Measurements from ENCODE around the gene PROCA1. TPM values are rescaled to one million over a fixed set of nuclear protein-coding genes. Genes with fewer than 3 reads are reported as not detected.

Gene PROCA1
- total and polyA plus RNA-seq, 9 of the 15 experiments (the other 6 are each of a cell fraction or from before 2014, with no cell fraction given): 0.78 to 16.2 (median 5.6) TPM

- TF ChIP-seq U2AF2 (optimal IDR thresholded peaks at IDR 0.05; ENCODE audit: low read depth, low read length): no peak
- no peak for TF ChIP-seq PPARD (CRISPR knock-in tag; IDR thresholded peaks at IDR 0.05)
- no peak for TF ChIP-seq RAD21 (CRISPR knock-in tag; conservative IDR thresholded peaks at IDR 0.05 in 1 of 2, IDR thresholded peaks at IDR 0.05 in 1 of 2)
- TF ChIP-seq ZNF551 (CRISPR knock-in tag; IDR thresholded peaks at IDR 0.05): no peak
- no peak for TF ChIP-seq SREBF2 (CRISPR knock-in tag; IDR thresholded peaks at IDR 0.05)
Measured at GRCh38 chr17:28705074-28705659, 6.5 kb downstream of the PROCA1 start (continued).

GRCh38 chr17:28704219-28704858 lies 7.3 kb downstream of the PROCA1 start:
- no TSS peak for BruUV-seq (replicated peaks)
- H3K36me3 ChIP-seq (ENCODE audit: control insufficient read depth, insufficient read depth, low read length): peaks cover 59% of the 10 kb centered on the region
- ATAC-seq: no peak
- H3K9me3 ChIP-seq (replicated peaks; ENCODE audit: control insufficient read depth, insufficient read depth, low read depth, low read length): no peaks in the 10 kb centered on the region
- intact Hi-C loops (cut with micrococcal nuclease) (no loop called here), in situ Hi-C loops (cut with MboI) (no loop called here)
- 92% methylated on average over 14 of the region's 14 CpGs for WGBS (ENCODE audit: insufficient coverage, low coverage, missing lambda C conversion rate)
- no peaks in the 10 kb centered on the region for H3K27me3 ChIP-seq (ENCODE audit: control insufficient read depth in 2 of 2, insufficient read depth in 2 of 2, low read length in 2 of 2)
- peaks cover 2 to 10% of the 10 kb centered on the region in 2 experiments; a peak in 3 of 5 replicates for H3K4me1 ChIP-seq (replicated peaks in 1 of 2; ENCODE audit: control insufficient read depth in 2 of 2, insufficient read depth in 2 of 2, low read length in 2 of 2)
- no peak overlapping the region for H3K4me3 ChIP-seq
- ChIA-PET POLR2A (interaction anchor here (0.6 to 4.0 kb wide), 12 partner anchors 9 to 67 kb away, joined by 3 to 27 read pairs (median 4); partner anchors contain the start of genes RPL23A, SDF2 and SUPT6H), CTCF (ENCODE audit: low intra/inter-chr PET ratio) (no interaction called here)
- no peak for FAIRE-seq
- no peaks in the 10 kb centered on the region for H3K79me2 ChIP-seq (ENCODE audit: control insufficient read depth, insufficient read depth, low read length)
- H3K4me2 ChIP-seq (ENCODE audit: insufficient read depth, low read length): no peak overlapping the region
- H3K9me1 ChIP-seq (ENCODE audit: control insufficient read depth, insufficient read depth, low read length): no peaks in the 10 kb centered on the region
- H3K27ac ChIP-seq (ENCODE audit: extremely low read depth, low read depth, low read length): no peak overlapping the region
- H4K20me1 ChIP-seq (replicated peaks; ENCODE audit: control insufficient read depth, insufficient read depth, low read length): no peaks in the 10 kb centered on the region; the same call in 1 of the 2 replicates
- peak in 1 of 4 experiments; percentile 15 for DNase-seq (ENCODE audit: extremely low read depth in 1 of 4, low spot score in 3 of 4)
- no peak for TF ChIP-seq CCAR2 (IDR thresholded peaks at IDR 0.05; ENCODE audit: low read depth, low read length)
- no peak for TF ChIP-seq MNT (conservative IDR thresholded peaks at IDR 0.05)
- TF ChIP-seq POLR2G (IDR thresholded peaks at IDR 0.05; ENCODE audit: low read depth, low read length): peak; percentile 59; the same call in 1 of the 2 replicates
- peak overlapping the region in 1 of 2 experiments; percentile 39; a peak in 2 of 4 replicates for H3K9ac ChIP-seq (ENCODE audit: insufficient read depth in 1 of 2, low read depth in 2 of 2, low read length in 2 of 2)
- no peak overlapping the region for H2AFZ ChIP-seq (ENCODE audit: low read depth, low read length)
